ENCODE data around the gene BBLN. TPM values are rescaled to one million over a fixed set of nuclear protein-coding genes. Genes with fewer than 3 reads are reported as not detected.

The BBLN gene
- total and polyA plus RNA-seq, 4 donors = 46.7 to 278 (median 109) TPM

DNA sequence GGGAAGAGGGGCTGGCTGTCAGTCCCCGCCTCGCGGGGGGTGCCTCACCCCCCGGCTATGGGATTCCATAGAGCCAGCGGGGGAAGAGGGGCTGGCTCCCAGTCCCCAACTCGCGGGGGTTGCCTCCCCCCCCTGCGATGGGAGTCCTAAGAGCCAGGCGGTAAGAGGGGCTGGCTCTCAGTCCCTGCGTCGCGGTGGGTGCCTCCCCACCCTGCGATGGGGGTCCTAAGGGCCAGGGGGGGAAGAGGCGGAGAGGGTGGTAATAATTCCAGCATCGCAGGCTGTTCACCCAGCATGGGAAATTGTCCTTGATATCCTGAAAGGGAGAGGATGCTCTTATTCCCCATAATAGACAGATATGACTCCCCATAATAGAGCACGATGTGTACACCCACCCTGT lies 20.4 kb upstream of the BBLN start:
- no peak overlapping the region for H3K4me3 ChIP-seq (ENCODE audit: low read length in 2 of 2)
- DNase-seq (no peak), ATAC-seq (ENCODE audit: low FRiP score) (no peak)

DNA sequence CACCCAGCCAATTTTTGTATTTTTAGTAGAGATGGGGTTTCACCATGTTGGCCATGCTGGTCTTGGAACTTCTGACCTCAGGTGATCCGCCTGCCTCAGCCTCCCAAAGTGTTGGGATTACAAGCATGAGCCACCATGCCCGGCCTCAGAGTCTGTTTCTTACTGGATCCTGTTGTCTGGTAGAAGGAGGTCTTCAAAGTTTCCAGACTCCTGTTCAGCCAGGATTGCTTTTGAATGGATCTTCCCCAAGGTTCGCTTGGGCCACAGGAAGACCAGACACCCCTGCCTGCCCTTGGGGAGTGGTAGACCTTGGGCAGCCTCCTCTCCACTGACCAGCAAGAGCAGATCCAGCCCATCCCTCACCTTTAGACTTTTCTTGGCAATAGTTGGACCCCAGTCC lies 18.5 kb upstream of the BBLN start:
- H3K27ac ChIP-seq (ENCODE audit: low read depth in 1 of 2, low read length in 2 of 2) = no peak overlapping the region
- WGBS, 2 donors = 94 to 96% methylated on average over 3 of the region's 3 CpGs

More for the DNA sequence above, 20.4 kb upstream of the BBLN start:
- H3K27ac ChIP-seq (ENCODE audit: low read depth in 1 of 2, low read length in 2 of 2) = no peak overlapping the region
- no peaks in the 10 kb centered on the region for H3K27me3 ChIP-seq (ENCODE audit: control insufficient read depth in 1 of 2, insufficient read depth in 2 of 2, low read length in 1 of 2)
- H3K9me3 ChIP-seq (ENCODE audit: control insufficient read depth, low read length) = no peaks in the 10 kb centered on the region
- no peaks in the 10 kb centered on the region for H3K4me1 ChIP-seq (ENCODE audit: control insufficient read depth in 1 of 2, insufficient read depth in 2 of 2, low read length in 2 of 2)
- 80 to 84% methylated on average over 8 to 9 of the region's 16 CpGs for WGBS, 2 donors
- intact Hi-C loops (cut with DNase I) = no loop called here
- no peaks in the 10 kb centered on the region for H3K36me3 ChIP-seq (ENCODE audit: control insufficient read depth in 1 of 2, insufficient read depth in 2 of 2, low read length in 1 of 2)

DNA sequence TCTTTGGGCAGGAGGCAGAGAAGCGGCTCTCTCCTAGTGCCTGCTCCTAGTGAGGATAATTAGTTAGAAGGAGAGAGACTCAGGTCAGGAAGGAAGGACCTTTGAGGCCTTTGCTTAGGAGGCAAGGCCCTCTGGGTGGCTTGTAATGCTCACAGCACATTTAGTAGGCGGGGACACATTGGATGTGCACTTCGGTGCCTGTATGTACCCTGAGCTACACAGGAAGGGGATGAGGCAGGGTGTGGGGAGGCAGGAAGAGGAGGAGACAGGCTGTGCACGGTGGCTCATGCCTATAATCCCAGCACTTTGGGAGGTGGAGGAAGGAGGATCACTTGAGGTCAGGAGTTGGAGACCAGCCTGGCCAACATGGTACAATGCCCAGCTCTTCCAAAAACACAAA lies 18.0 kb upstream of the BBLN start:
- DNase-seq (no peak), ATAC-seq (ENCODE audit: low FRiP score) (no peak)
- Histone ChIP-seq H3K27me3 (ENCODE audit: control insufficient read depth in 1 of 2, insufficient read depth in 2 of 2, low read length in 1 of 2) (no peaks in the 10 kb centered on the region), H3K4me1 (ENCODE audit: control insufficient read depth in 1 of 2, insufficient read depth in 2 of 2, low read length in 2 of 2) (no peaks in the 10 kb centered on the region), H3K36me3 (ENCODE audit: control insufficient read depth in 1 of 2, insufficient read depth in 2 of 2, low read length in 1 of 2) (no peaks in the 10 kb centered on the region), H3K9me3 (ENCODE audit: control insufficient read depth, low read length) (no peaks in the 10 kb centered on the region), H3K27ac (ENCODE audit: low read depth in 1 of 2, low read length in 2 of 2) (no peak overlapping the region), H3K4me3 (ENCODE audit: low read length in 2 of 2) (no peak overlapping the region)
- WGBS, 2 donors = 68 to 73% methylated on average over 4 of the region's 4 CpGs
- intact Hi-C loops (cut with DNase I) = no loop called here

More for the DNA sequence above, 18.5 kb upstream of the BBLN start:
- H3K4me3 ChIP-seq (ENCODE audit: low read length in 2 of 2) = no peak overlapping the region
- H3K27me3 ChIP-seq (ENCODE audit: control insufficient read depth in 1 of 2, insufficient read depth in 2 of 2, low read length in 1 of 2) = no peaks in the 10 kb centered on the region
- DNase-seq (peak in 1 of 2 donors; percentile 51), ATAC-seq (ENCODE audit: low FRiP score) (no peak)
- no peaks in the 10 kb centered on the region for H3K9me3 ChIP-seq (ENCODE audit: control insufficient read depth, low read length)
- no peaks in the 10 kb centered on the region for H3K36me3 ChIP-seq (ENCODE audit: control insufficient read depth in 1 of 2, insufficient read depth in 2 of 2, low read length in 1 of 2)
- intact Hi-C loops (cut with DNase I) = no loop called here
- H3K4me1 ChIP-seq (ENCODE audit: control insufficient read depth in 1 of 2, insufficient read depth in 2 of 2, low read length in 2 of 2) = no peaks in the 10 kb centered on the region

DNA sequence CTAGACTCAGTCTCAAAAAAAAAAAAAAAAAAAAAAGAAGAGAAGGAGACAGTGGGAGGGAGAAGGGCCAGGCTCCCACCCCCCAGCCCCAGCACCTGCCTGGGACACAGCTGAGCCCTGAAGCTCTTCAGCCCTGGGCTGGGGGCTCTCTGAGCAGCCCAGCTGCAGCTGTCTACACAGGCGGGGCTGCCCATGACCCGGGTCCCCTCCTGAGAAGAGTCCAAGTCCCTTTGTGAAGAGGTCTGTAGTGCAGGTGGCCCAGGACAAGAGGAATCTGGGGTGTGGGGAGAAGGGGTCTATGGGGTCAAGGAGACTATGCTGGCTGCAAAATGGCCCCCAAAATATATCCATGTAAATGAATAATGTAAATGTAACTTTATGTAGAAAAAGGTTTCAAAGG lies 17.5 kb upstream of the BBLN start:
- H3K36me3 ChIP-seq (ENCODE audit: control insufficient read depth in 1 of 2, insufficient read depth in 2 of 2, low read length in 1 of 2) = no peaks in the 10 kb centered on the region
- no peak for ATAC-seq (ENCODE audit: low FRiP score)
- no peak overlapping the region for H3K4me3 ChIP-seq (ENCODE audit: low read length in 2 of 2)
- H3K27me3 ChIP-seq (ENCODE audit: control insufficient read depth in 1 of 2, insufficient read depth in 2 of 2, low read length in 1 of 2) = no peaks in the 10 kb centered on the region
- intact Hi-C loops (cut with DNase I) = no loop called here
- no peaks in the 10 kb centered on the region for H3K4me1 ChIP-seq (ENCODE audit: control insufficient read depth in 1 of 2, insufficient read depth in 2 of 2, low read length in 2 of 2)
- WGBS, 2 donors = 92 to 94% methylated on average over 2 of the region's 2 CpGs
- H3K9me3 ChIP-seq (ENCODE audit: control insufficient read depth, low read length) = no peaks in the 10 kb centered on the region
- DNase-seq = peak in 1 of 2 donors; percentile 5
- no peak overlapping the region for H3K27ac ChIP-seq (ENCODE audit: low read depth in 1 of 2, low read length in 2 of 2)

DNA sequence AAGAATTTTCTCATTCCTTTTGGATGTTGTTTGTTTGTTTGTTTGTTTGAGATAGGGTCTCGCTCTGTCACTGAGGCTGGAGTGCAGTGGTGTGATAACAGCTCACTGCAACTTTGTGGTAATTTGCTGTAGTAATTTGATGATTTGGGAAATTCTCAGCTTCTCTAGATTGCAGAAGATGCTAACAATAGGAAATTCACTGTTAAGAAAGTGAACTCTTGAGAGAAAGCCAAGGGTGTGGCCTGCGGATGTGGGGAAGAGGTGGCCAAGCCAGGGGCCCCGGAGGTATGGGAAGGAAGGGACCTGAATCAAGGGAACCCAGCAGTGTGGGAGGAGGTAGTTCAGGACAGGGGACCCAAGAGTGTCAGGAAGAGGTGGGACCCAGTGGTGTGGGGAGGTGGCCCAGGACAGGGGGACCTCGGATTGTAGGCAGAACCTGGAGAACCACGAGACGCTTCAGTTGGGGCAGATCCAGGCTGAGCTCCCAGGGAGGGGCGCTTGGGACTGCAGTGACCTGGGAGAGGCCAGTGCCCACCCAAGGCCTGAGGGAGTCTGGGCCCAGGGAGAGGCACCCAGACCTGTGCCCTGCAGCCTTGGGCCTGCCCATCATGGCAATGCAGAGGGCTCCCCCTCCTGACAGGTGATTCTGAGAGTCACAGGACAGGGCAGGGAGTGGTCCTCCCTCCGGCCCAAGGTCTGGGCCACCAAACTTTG lies 16.4 kb upstream of the BBLN start:
- intact Hi-C loops (cut with DNase I) = no loop called here
- DNase-seq = peak in 1 of 2 donors; percentile 62

DNA sequence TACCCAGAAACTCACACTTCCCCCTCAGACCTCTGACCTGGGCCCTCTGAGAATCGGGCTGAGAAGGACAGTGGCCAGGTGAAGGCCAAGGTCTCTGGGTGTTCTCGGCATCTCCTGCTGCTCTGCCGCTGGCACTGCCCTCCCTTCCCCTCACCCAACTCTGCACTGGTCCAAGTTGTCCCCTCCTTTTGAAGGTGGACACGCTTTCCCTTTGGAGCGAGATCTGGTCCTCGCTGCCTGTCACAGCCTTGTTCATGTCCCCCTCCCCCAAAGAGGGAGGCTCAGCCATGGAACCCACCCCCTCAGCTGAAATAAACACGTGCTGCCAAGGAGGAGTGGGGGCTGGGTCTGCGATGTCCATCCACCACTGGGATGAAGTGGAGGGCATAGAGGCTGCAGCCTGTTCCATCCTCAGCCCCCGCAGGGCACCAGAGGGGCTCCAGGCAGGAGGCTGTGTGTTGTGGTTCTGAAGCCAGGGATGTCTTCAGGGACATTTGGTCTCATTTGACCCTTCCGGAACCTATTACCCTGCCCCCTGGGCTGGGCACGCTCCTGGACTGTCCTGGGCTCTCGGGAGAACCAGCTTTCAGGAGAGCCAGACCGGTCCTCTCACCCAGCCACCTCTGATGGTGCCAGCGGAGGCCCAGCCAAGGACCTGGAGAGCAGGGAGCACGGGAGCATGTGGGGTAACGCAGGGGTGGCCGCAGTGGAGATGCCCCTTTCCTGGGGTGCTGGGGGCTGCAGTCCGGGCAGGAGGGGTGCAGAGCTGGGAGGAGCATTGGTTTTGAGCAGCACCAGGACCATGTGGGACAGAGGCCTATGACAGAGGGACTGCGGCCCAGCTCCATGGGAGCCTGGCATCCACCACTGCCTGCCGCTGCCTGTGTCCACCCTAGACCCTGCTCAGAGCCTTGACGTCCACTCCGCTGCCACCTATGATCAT lies 15.6 kb upstream of the BBLN start:
- Histone ChIP-seq H3K36me3 (ENCODE audit: control insufficient read depth in 1 of 2, insufficient read depth in 2 of 2, low read length in 1 of 2) (no peaks in the 10 kb centered on the region), H3K9me3 (ENCODE audit: control insufficient read depth, low read length) (no peaks in the 10 kb centered on the region), H3K27ac (ENCODE audit: low read depth in 1 of 2, low read length in 2 of 2) (no peak overlapping the region), H3K27me3 (ENCODE audit: control insufficient read depth in 1 of 2, insufficient read depth in 2 of 2, low read length in 1 of 2) (no peaks in the 10 kb centered on the region), H3K4me3 (ENCODE audit: low read length in 2 of 2) (no peak overlapping the region), H3K4me1 (ENCODE audit: control insufficient read depth in 1 of 2, insufficient read depth in 2 of 2, low read length in 2 of 2) (no peaks in the 10 kb centered on the region)
- ATAC-seq (ENCODE audit: low FRiP score) (no peak), DNase-seq (peak in 1 of 2 donors; percentile 51)
- intact Hi-C loops (cut with DNase I) = no loop called here
- 87 to 89% methylated on average over 22 of the region's 22 CpGs for WGBS, 2 donors

More for the DNA sequence above, 16.4 kb upstream of the BBLN start:
- no peak overlapping the region for H3K4me3 ChIP-seq (ENCODE audit: low read length in 2 of 2)
- ATAC-seq (ENCODE audit: low FRiP score) = no peak
- H3K9me3 ChIP-seq (ENCODE audit: control insufficient read depth, low read length) = no peaks in the 10 kb centered on the region
- 87 to 89% methylated on average over 7 to 8 of the region's 8 CpGs for WGBS, 2 donors
- no peak overlapping the region for H3K27ac ChIP-seq (ENCODE audit: low read depth in 1 of 2, low read length in 2 of 2)
- H3K4me1 ChIP-seq (ENCODE audit: control insufficient read depth in 1 of 2, insufficient read depth in 2 of 2, low read length in 2 of 2) = no peaks in the 10 kb centered on the region
- H3K36me3 ChIP-seq (ENCODE audit: control insufficient read depth in 1 of 2, insufficient read depth in 2 of 2, low read length in 1 of 2) = no peaks in the 10 kb centered on the region
- H3K27me3 ChIP-seq (ENCODE audit: control insufficient read depth in 1 of 2, insufficient read depth in 2 of 2, low read length in 1 of 2) = no peaks in the 10 kb centered on the region

DNA sequence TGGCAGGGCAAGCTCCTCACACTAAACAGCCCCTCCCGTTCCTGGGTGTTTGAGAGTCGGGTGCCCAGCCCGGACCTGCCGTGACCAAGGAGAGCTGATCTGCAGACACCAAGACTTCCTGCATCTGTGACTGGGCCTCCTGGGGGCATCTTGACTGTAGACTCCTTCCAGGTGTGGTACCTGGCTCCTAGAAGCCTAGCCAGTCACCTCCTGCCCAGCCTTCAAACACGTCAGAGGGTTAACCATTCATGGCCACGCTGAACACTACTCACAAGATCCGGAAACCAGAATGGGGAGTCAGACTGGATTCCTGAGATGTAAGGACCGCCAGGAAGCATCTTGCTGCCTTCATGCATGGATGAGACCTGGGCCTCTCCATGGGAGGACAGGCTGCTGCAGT lies 14.5 kb upstream of the BBLN start:
- Histone ChIP-seq H3K4me1 (ENCODE audit: control insufficient read depth in 1 of 2, insufficient read depth in 2 of 2, low read length in 2 of 2) (no peaks in the 10 kb centered on the region), H3K4me3 (ENCODE audit: low read length in 2 of 2) (no peak overlapping the region), H3K27ac (ENCODE audit: low read depth in 1 of 2, low read length in 2 of 2) (no peak overlapping the region), H3K9me3 (ENCODE audit: control insufficient read depth, low read length) (no peaks in the 10 kb centered on the region), H3K27me3 (ENCODE audit: control insufficient read depth in 1 of 2, insufficient read depth in 2 of 2, low read length in 1 of 2) (no peaks in the 10 kb centered on the region), H3K36me3 (ENCODE audit: control insufficient read depth in 1 of 2, insufficient read depth in 2 of 2, low read length in 1 of 2) (no peaks in the 10 kb centered on the region)
- intact Hi-C loops (cut with DNase I) = no loop called here
- ATAC-seq (ENCODE audit: low FRiP score) = no peak
- 76 to 80% methylated on average over 8 of the region's 8 CpGs for WGBS, 2 donors
- no peak for DNase-seq

DNA sequence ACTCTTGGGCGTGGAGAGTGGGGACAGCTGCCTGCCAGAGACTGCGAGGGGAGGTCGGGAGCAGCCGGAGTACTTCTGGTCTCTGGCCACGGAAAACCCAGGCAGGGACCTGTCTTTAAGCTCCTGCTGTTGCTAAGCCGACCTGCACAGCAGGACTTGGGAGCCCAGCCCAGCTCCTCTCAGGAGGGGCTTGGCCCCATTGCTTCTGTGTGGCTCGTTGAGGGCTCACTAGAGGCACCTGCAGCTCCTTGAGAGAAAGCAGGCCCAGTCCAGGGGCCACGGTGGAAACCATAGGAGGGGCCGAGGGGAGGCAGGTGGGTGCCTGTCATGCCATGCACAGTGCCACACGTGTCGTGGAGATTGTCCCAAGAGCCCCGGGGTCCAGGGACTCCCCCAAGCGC lies 14.1 kb upstream of the BBLN start:
- WGBS, 2 donors = 83 to 84% methylated on average over 13 of the region's 13 CpGs
- Histone ChIP-seq H3K4me1 (ENCODE audit: control insufficient read depth in 1 of 2, insufficient read depth in 2 of 2, low read length in 2 of 2) (no peaks in the 10 kb centered on the region), H3K4me3 (ENCODE audit: low read length in 2 of 2) (no peak overlapping the region), H3K9me3 (ENCODE audit: control insufficient read depth, low read length) (no peaks in the 10 kb centered on the region), H3K27ac (ENCODE audit: low read depth in 1 of 2, low read length in 2 of 2) (no peak overlapping the region), H3K36me3 (ENCODE audit: control insufficient read depth in 1 of 2, insufficient read depth in 2 of 2, low read length in 1 of 2) (no peaks in the 10 kb centered on the region), H3K27me3 (ENCODE audit: control insufficient read depth in 1 of 2, insufficient read depth in 2 of 2, low read length in 1 of 2) (no peaks in the 10 kb centered on the region)
- intact Hi-C loops (cut with DNase I) = no loop called here
- DNase-seq (peak in 1 of 2 donors; percentile 73), ATAC-seq (ENCODE audit: low FRiP score) (no peak)
